Suprapubic skin (tissue), 4 donors: ENCODE data around the gene HIP1.

Source experiments
- CTCF ChIP-seq, 2 donors: fragments of 200-600 bp in 1 of 2; fragments of 450-650 bp in 1 of 2; sonication (generic) in 1 of 2; IDR thresholded peaks; one replicate each; pipeline ENCODE4 v1.5.1; 2016 to 2019; ENCODE audit warnings: antibody characterized with exemption in 2 of 2, mild to moderate bottlenecking in 1 of 2, moderate library complexity in 1 of 2
- POLR2A ChIP-seq, 2 donors: fragments of 450-650 bp; IDR thresholded peaks; one replicate each; pipeline ENCODE4 v1.6.1; 2017; ENCODE audit warnings: antibody characterized with exemption in 2 of 2, mild to moderate bottlenecking in 2 of 2, moderate library complexity in 2 of 2
- POLR2AphosphoS5 ChIP-seq, 3 donors: sonication (generic); formaldehyde crosslinking; IDR thresholded peaks; one replicate each; pipeline ENCODE4 v1.6.1; 2017; ENCODE audit warnings: antibody characterized with exemption in 3 of 3

- TF ChIP-seq CTCF (IDR thresholded peaks at IDR 0.05) (no peak), POLR2A (IDR thresholded peaks at IDR 0.05) (no peak), POLR2AphosphoS5 (IDR thresholded peaks at IDR 0.05) (no peak)
Measured at GRCh38 chr7:75640201-75640600, 98.5 kb downstream of the HIP1 start.
